HEK293T (cell line): ENCODE results near the gene GAREM1.

Experiments
- HDGF ChIP-seq: fragments of 450-650 bp; IDR thresholded peaks from 2 replicates; pipeline ENCODE4 v1.6.1; 2017; ENCODE audit warnings: antibody characterized with exemption, borderline replicate concordance
- NFRKB ChIP-seq: fragments of 450-650 bp; IDR thresholded peaks from 2 replicates; pipeline ENCODE4 v1.6.1; 2016; ENCODE audit warnings: mild to moderate bottlenecking, moderate library complexity
- SP1 ChIP-seq: fragments of 450-650 bp; IDR thresholded peaks from 2 replicates; pipeline ENCODE4 v1.6.1; 2017
- SUZ12 ChIP-seq: fragments of 450-650 bp; IDR thresholded peaks from 2 replicates; pipeline ENCODE4 v1.6.1; 2016; ENCODE audit warnings: mild to moderate bottlenecking
- ZNF384 ChIP-seq: fragments of 450-650 bp; IDR thresholded peaks from 2 replicates; pipeline ENCODE4 v1.6.1; 2016

- no peak for TF ChIP-seq SUZ12
- TF ChIP-seq HDGF = no peak
- no peak for TF ChIP-seq SP1
- no peak for TF ChIP-seq NFRKB
- no peak for TF ChIP-seq ZNF384
Measured at GRCh38 chr18:32319084-32319483, 151.6 kb downstream of the GAREM1 start.
